Measurements from ENCODE around the gene SLC35E3.
"Not testable (repeated sequence)": the region's sequence is repeated elsewhere in the genome, so short reads cannot be mapped to it uniquely, and the experiment has no call there.

- not testable (repeated sequence) for TF ChIP-seq RAD21 (CRISPR knock-in tag; IDR thresholded peaks at IDR 0.05); CEBPB (IDR thresholded peaks at IDR 0.05; ENCODE audit: borderline replicate concordance, low read depth, low read length); TCF7 (IDR thresholded peaks at IDR 0.05; ENCODE audit: low read depth); CTCF (CRISPR knock-in tag; IDR thresholded peaks at IDR 0.05); EZH2 (conservative IDR thresholded peaks at IDR 0.05; ENCODE audit: low read depth, low read length); JUN (CRISPR knock-in tag; IDR thresholded peaks at IDR 0.05); TFE3 (CRISPR knock-in tag; IDR thresholded peaks at IDR 0.05); ZNF589 (CRISPR knock-in tag; conservative IDR thresholded peaks at IDR 0.05); ZNF362 (CRISPR knock-in tag; IDR thresholded peaks at IDR 0.05; ENCODE audit: borderline replicate concordance); REST (IDR thresholded peaks at IDR 0.05; ENCODE audit: borderline replicate concordance in 1 of 2, low read depth in 1 of 2, low read length in 2 of 2); ZNF326 (CRISPR knock-in tag; IDR thresholded peaks at IDR 0.05; ENCODE audit: borderline replicate concordance)
These were observed 55.1 kb downstream of the SLC35E3 start for GRCh38 chr12:68801124-68801523.

Data from HepG2 (cell line).